ENCODE data around the gene NRG2. TPM values are rescaled to one million over a fixed set of nuclear protein-coding genes. Genes with fewer than 3 reads are reported as not detected.

NRG2 gene
- total and polyA plus RNA-seq, 2 experiments from 2014 or later = 0.37 to 1.3 TPM

DNA sequence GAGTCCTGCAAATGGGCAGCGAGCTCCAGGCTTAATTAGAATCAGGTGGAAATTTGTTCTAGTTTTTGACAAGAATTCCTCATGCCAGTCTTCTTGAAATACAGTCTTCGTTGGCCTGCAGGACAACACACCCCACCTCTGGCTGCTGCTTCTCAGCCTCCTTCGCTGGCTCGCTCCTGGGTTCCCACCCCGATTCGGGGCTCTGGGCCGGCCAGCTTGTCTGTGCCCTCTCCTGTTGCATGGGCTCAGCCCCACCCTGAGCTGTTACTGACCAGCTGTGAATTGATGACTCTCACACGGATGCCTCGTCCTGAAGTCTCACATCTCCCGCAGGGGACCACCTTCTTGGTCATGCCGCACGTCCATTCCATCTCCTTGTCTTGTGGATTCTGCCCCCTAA, 226.5 kb downstream of the NRG2 start:
- Histone ChIP-seq H3K27ac (ENCODE audit: low read depth) (no peak overlapping the region), H3K9me2 (ENCODE audit: insufficient read depth) (no peaks in the 10 kb centered on the region), H3K4me3 (no peak overlapping the region), H3F3A (replicated peaks; ENCODE audit: low read depth) (no peaks in the 10 kb centered on the region), H3K36me3 (ENCODE audit: insufficient read depth) (no peaks in the 10 kb centered on the region), H4K20me1 (replicated peaks; ENCODE audit: insufficient read depth) (no peaks in the 10 kb centered on the region), H3K27me3 (ENCODE audit: insufficient read depth) (no peaks in the 10 kb centered on the region), H3K4me2 (no peak overlapping the region), H3K79me2 (replicated peaks; ENCODE audit: insufficient read depth) (no peaks in the 10 kb centered on the region), H2AFZ (no peak overlapping the region), H3K4me1 (ENCODE audit: insufficient read depth) (no peaks in the 10 kb centered on the region)
- DNase-seq (ENCODE audit: low spot score) (no peak), ATAC-seq (no peak)
- TF ChIP-seq CTCF (conservative IDR thresholded peaks at IDR 0.05; ENCODE audit: low read depth in 2 of 2) (no peak), NANOG (IDR thresholded peaks at IDR 0.05; ENCODE audit: borderline replicate concordance) (no peak), ZNF331 (CRISPR knock-in tag; IDR thresholded peaks at IDR 0.05; ENCODE audit: low read depth) (no peak), JUNB (IDR thresholded peaks at IDR 0.05; ENCODE audit: unreplicated experiment) (no peak), STAT1 (IDR thresholded peaks at IDR 0.05; ENCODE audit: unreplicated experiment) (no peak), POLR2AphosphoS5 (IDR thresholded peaks at IDR 0.05; ENCODE audit: low read depth) (no peak), EZH2phosphoT487 (IDR thresholded peaks at IDR 0.05; ENCODE audit: unreplicated experiment) (no peak), ZNF462 (CRISPR knock-in tag; IDR thresholded peaks at IDR 0.05) (no peak), CREB1 (CRISPR knock-in tag; IDR thresholded peaks at IDR 0.05; ENCODE audit: low read depth) (no peak)
- TF ChIP-seq, protein P1, sequence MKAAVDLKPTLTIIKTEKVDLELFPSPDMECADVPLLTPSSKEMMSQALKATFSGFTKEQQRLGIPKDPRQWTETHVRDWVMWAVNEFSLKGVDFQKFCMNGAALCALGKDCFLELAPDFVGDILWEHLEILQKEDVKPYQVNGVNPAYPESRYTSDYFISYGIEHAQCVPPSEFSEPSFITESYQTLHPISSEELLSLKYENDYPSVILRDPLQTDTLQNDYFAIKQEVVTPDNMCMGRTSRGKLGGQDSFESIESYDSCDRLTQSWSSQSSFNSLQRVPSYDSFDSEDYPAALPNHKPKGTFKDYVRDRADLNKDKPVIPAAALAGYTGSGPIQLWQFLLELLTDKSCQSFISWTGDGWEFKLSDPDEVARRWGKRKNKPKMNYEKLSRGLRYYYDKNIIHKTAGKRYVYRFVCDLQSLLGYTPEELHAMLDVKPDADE (IDR thresholded peaks at IDR 0.05) = no peak
- TF ChIP-seq, protein P2, sequence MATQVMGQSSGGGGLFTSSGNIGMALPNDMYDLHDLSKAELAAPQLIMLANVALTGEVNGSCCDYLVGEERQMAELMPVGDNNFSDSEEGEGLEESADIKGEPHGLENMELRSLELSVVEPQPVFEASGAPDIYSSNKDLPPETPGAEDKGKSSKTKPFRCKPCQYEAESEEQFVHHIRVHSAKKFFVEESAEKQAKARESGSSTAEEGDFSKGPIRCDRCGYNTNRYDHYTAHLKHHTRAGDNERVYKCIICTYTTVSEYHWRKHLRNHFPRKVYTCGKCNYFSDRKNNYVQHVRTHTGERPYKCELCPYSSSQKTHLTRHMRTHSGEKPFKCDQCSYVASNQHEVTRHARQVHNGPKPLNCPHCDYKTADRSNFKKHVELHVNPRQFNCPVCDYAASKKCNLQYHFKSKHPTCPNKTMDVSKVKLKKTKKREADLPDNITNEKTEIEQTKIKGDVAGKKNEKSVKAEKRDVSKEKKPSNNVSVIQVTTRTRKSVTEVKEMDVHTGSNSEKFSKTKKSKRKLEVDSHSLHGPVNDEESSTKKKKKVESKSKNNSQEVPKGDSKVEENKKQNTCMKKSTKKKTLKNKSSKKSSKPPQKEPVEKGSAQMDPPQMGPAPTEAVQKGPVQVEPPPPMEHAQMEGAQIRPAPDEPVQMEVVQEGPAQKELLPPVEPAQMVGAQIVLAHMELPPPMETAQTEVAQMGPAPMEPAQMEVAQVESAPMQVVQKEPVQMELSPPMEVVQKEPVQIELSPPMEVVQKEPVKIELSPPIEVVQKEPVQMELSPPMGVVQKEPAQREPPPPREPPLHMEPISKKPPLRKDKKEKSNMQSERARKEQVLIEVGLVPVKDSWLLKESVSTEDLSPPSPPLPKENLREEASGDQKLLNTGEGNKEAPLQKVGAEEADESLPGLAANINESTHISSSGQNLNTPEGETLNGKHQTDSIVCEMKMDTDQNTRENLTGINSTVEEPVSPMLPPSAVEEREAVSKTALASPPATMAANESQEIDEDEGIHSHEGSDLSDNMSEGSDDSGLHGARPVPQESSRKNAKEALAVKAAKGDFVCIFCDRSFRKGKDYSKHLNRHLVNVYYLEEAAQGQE (IDR thresholded peaks at IDR 0.05; ENCODE audit: unreplicated experiment) = no peak
- no peak overlapping the region for H3K27ac Mint-ChIP-seq
- H3K4me3 Mint-ChIP-seq = no peak overlapping the region
- peaks cover 25% of the 10 kb centered on the region for H3K27me3 Mint-ChIP-seq (ENCODE audit: insufficient read depth, low read depth, poor library complexity)
- H3K9me3 Mint-ChIP-seq = peaks cover 6% of the 10 kb centered on the region; the same call in 2 of the 3 replicates
- H3K4me1 Mint-ChIP-seq = no peaks in the 10 kb centered on the region
- H3K36me3 Mint-ChIP-seq (ENCODE audit: low read depth) = no peaks in the 10 kb centered on the region

Data from GM23338 (cell line).